Naive thymus-derived CD8-positive, alpha-beta T cell (primary cell): Measurements from ENCODE around the gene PNLIP. TPM values are rescaled to one million over a fixed set of nuclear protein-coding genes. Genes with fewer than 3 reads are reported as not detected.

Experiments used
- ATAC-seq, 2 donors: fragments of 150-1000 bp; cut with Tn5 transposase in 1 of 2; sonication (Bioruptor Pico), chemical (Tn5 transposase) in 1 of 2; 1 replicate in 1 of 2; 2 replicates in 1 of 2; pipeline ENCODE4 v1.10.0; 2021; ENCODE audit warnings: mild to moderate bottlenecking in 2 of 2, moderate library complexity in 2 of 2
- POLR2A ChIA-PET: fragments of 350-600 bp; sonication (Branson Sonifier 250); formaldehyde crosslinking; loops from one replicate; lab custom pipeline; 2021; ENCODE audit warnings: antibody characterized with exemption; lab: Charles Lee
- DNase-seq, 10 donors: peaks; one replicate each; pipeline versions ENCODE4 v3.0.0 to v3.0.0-alpha.2; 2020 to 2022
- H3K27ac Mint-ChIP-seq, 10 donors: one replicate each; pipeline ENCODE4 v1.8.0; 2020 to 2022; ENCODE audit warnings: mild to moderate bottlenecking in 10 of 10, mixed read lengths in 10 of 10, moderate library complexity in 4 of 10, inconsistent platforms in 1 of 10
- H3K27me3 Mint-ChIP-seq, 5 donors: one replicate each; pipeline ENCODE4 v1.8.0; 2021 to 2022; ENCODE audit warnings: mixed read lengths in 5 of 5
- H3K36me3 Mint-ChIP-seq, 3 donors: one replicate each; pipeline ENCODE4 v1.8.0; 2020 to 2022; ENCODE audit warnings: mixed read lengths in 3 of 3, mild to moderate bottlenecking in 2 of 3, inconsistent platforms in 1 of 3
- H3K4me1 Mint-ChIP-seq, 4 donors: one replicate each; pipeline ENCODE4 v1.8.0; 2021 to 2022; ENCODE audit warnings: mixed read lengths in 4 of 4
- H3K4me3 Mint-ChIP-seq, 10 donors: one replicate each; pipeline ENCODE4 v1.8.0; 2020 to 2022; ENCODE audit warnings: mild to moderate bottlenecking in 10 of 10, mixed read lengths in 10 of 10, moderate library complexity in 6 of 10, inconsistent platforms in 1 of 10
- H3K9me3 Mint-ChIP-seq, 9 donors: one replicate each; pipeline ENCODE4 v1.8.0; 2020 to 2022; ENCODE audit warnings: mixed read lengths in 9 of 9, mild to moderate bottlenecking in 3 of 9, inconsistent platforms in 1 of 9, moderate library complexity in 1 of 9
- polyA plus RNA-seq, 3 donors: library from polyadenylated mRNA; unstranded; fragments of 300-500 nt; fragmentation: Illumina TruSeq; gene quantifications; one replicate each; pipeline ENCODE4 v1.2.3, GENCODE V29; 2021
- total RNA-seq, 8 experiments: library from RNA in 2 of 8; stranded (reverse) in 2 of 8; gene quantifications; one replicate each; pipeline ENCODE4 v1.2.3 and lab custom pipeline; 2021 to 2026

Gene PNLIP
- total and polyA plus RNA-seq, 5 experiments from 2014 or later = not detected

DNA sequence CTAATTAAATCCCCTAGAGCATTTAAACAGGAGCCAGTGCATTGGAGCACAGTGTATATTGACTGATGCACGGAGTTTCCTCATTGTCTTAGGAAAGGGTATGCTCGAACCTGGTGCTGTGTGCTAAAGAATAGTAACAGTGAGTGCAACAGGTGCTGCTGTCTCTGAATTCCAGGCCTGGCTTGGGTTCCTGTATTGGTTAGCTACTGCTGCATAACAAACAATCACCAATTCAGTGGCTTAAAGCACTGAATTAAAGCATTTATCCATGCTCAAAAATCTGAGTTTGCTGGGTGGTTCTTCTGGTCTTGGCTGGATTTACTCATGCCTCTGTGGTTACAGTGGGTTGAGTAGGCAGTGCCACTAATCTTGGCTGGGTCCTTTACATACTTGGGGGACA lies 43.3 kb downstream of the PNLIP start:
- POLR2A ChIA-PET = no interaction called here
- Mint-ChIP-seq H3K27me3 (peaks cover 0 to 19% (median 2%) of the 10 kb centered on the region in 5 donors), H3K4me1 (no peaks in the 10 kb centered on the region), H3K27ac (no peak overlapping the region), H3K9me3 (peaks cover 0 to 8% (median 0%) of the 10 kb centered on the region in 9 donors), H3K4me3 (no peak overlapping the region), H3K36me3 (no peaks in the 10 kb centered on the region)
- no peak for DNase-seq
- ATAC-seq = no peak

- Mint-ChIP-seq H3K36me3 (no peaks in the 10 kb centered on the region), H3K4me3 (no peak overlapping the region), H3K27me3 (peaks cover 0 to 19% (median 2%) of the 10 kb centered on the region in 5 donors), H3K9me3 (peaks cover 0 to 8% (median 0%) of the 10 kb centered on the region in 9 donors), H3K27ac (no peak overlapping the region), H3K4me1 (no peaks in the 10 kb centered on the region)
- no peak for DNase-seq
- ATAC-seq = no peak
- POLR2A ChIA-PET = no interaction called here
Measured at GRCh38 chr10:116589926-116590325, 44.2 kb downstream of the PNLIP start.

DNA sequence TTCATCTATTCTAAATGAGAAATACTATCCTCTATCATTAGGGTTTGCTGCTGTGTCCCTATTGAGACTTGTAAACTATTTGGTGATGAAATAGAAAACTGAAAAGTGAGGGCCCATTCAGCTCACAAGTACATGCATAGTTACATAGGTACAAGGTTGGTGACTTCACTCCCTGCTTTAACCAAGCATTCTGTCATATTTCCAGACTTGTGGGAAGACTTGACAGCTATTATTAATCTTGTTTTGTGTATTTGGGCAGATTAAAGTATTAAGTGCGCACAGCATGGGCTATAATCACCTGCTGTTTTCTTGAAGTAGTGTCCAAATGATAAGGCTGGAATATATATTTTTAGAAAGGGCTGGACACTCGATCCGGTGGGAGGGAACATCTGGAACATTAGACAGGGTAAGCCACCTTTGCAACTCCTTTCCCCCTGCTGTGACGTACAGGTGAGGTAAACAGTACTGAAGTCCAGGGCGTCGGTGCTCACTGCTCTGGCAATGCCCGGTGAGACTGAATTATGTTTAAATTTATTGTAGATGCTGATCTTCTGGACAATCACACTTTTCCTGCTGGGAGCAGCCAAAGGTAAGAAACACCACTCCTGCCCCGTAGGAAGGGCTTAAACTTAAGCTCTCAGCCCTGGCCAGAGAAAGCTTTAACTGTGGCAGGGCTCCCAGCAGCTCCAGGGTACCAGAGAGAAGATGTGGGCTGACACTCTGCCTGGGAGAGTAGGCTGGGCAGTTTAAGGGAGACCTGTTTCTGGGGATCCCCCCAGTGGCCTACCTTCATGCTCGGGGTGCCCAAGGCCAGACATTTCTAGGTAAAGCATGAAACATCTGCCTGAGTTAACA lies 45.1 kb downstream of the PNLIP start, which contains the start of gene PNLIPRP1:
Gene PNLIPRP1, plus strand, starts transcription at position 370 of the 855 bp plus-strand sequence. Its CDS starts 171 bp downstream, at position 541.
- Mint-ChIP-seq H3K27me3 (peaks cover 0 to 20% (median 4%) of the 10 kb centered on the region in 5 donors), H3K27ac (no peak within 1 kb of the TSS), H3K4me1 (no peaks in the 10 kb centered on the region), H3K4me3 (no peak within 1 kb of the TSS), H3K36me3 (no peaks in the 10 kb centered on the region), H3K9me3 (peaks cover 0 to 6% (median 0%) of the 10 kb centered on the region in 9 donors)
- DNase-seq = no peak
- POLR2A ChIA-PET = no interaction called here
- ATAC-seq = no peak

DNA sequence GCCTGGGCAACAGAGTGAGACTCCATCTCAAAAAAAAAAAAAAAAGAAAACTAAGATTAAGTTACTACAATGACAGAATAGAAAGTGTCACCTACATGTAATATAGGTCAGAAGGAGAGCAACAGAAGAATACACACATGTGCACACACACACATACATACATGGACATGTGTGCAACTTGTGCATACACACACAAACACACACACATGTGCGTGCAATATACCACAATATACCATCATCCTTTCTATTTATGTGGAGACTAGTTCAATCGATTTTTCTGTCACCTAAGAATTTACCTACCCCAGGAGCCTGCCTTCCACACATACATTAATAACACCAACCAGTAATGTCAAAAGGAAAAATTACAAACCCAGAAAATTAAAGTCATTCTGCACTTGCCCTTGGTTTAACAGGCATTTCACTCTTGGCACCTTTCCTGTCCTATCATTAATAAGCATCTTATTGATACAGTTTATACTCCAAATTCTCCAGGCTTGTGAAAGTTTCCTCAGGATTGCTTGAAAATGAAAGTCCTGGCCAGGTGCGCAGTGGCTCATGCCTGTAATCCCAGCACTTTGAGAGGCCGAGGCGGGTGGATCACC lies 47.5 kb downstream of the PNLIP start:
- Mint-ChIP-seq H3K4me3 (no peak overlapping the region), H3K9me3 (peaks cover 0 to 2% (median 0%) of the 10 kb centered on the region in 9 donors), H3K27ac (no peak overlapping the region), H3K27me3 (peaks cover 0 to 15% (median 3%) of the 10 kb centered on the region in 5 donors), H3K36me3 (no peaks in the 10 kb centered on the region), H3K4me1 (no peaks in the 10 kb centered on the region)
- no peak for DNase-seq
- ATAC-seq = no peak
- POLR2A ChIA-PET = no interaction called here

- POLR2A ChIA-PET = no interaction called here
- no peak overlapping the region for H3K4me3 Mint-ChIP-seq
- H3K36me3 Mint-ChIP-seq = no peaks in the 10 kb centered on the region
- H3K4me1 Mint-ChIP-seq = no peaks in the 10 kb centered on the region
- H3K9me3 Mint-ChIP-seq = no peaks in the 10 kb centered on the region
- no peak overlapping the region for H3K27ac Mint-ChIP-seq
- DNase-seq (no peak), ATAC-seq (no peak)
- peaks cover 0 to 15% (median 3%) of the 10 kb centered on the region in 5 donors for H3K27me3 Mint-ChIP-seq
Measured at GRCh38 chr10:116594525-116595035, 48.8 kb downstream of the PNLIP start.

DNA sequence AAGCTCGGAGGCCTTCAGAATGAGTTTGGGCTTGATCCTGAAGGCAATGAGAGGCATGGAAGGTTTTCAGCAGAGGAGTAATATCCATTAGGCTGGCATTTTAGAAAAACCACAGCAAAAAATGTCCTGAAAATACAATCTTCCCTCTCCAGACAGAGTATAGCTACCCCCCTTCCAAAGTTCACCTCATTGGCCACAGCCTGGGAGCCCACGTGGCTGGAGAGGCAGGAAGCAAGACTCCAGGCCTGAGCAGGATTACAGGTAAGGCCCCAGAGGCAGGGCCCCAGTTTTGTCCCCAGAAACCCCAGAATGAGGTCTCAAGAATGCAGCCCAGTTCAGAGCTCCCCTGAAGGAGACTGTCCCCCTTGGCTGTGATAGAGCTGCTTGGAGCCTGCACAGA lies 50.3 kb downstream of the PNLIP start:
- no peaks in the 10 kb centered on the region for H3K36me3 Mint-ChIP-seq
- H3K9me3 Mint-ChIP-seq = no peaks in the 10 kb centered on the region
- POLR2A ChIA-PET = no interaction called here
- ATAC-seq (no peak), DNase-seq (no peak)
- H3K27ac Mint-ChIP-seq = no peak overlapping the region
- H3K4me1 Mint-ChIP-seq = no peaks in the 10 kb centered on the region
- peaks cover 0 to 15% (median 3%) of the 10 kb centered on the region in 5 donors for H3K27me3 Mint-ChIP-seq
- H3K4me3 Mint-ChIP-seq = no peak overlapping the region

DNA sequence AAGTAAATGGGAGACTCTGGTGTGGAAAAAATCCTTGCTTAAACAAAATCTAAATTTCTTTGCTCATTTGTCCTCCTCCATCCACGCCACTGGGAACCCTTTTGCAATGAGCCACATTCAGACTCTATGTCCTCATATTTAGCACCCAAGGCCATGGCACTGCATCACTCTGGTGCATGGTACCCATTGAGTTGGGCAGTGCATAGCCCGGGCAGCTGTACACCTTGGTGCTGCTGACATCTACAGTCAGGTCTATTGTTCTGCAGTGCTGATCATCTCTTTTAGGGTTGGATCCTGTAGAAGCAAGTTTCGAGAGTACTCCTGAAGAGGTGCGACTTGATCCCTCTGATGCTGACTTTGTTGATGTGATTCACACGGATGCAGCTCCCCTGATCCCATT lies 51.8 kb downstream of the PNLIP start:
- no peak overlapping the region for H3K27ac Mint-ChIP-seq
- peaks cover 0 to 9% (median 3%) of the 10 kb centered on the region in 5 donors for H3K27me3 Mint-ChIP-seq
- no peaks in the 10 kb centered on the region for H3K4me1 Mint-ChIP-seq
- POLR2A ChIA-PET = no interaction called here
- no peak overlapping the region for H3K4me3 Mint-ChIP-seq
- DNase-seq (no peak), ATAC-seq (no peak)
- H3K9me3 Mint-ChIP-seq = no peaks in the 10 kb centered on the region
- H3K36me3 Mint-ChIP-seq = no peaks in the 10 kb centered on the region

DNA sequence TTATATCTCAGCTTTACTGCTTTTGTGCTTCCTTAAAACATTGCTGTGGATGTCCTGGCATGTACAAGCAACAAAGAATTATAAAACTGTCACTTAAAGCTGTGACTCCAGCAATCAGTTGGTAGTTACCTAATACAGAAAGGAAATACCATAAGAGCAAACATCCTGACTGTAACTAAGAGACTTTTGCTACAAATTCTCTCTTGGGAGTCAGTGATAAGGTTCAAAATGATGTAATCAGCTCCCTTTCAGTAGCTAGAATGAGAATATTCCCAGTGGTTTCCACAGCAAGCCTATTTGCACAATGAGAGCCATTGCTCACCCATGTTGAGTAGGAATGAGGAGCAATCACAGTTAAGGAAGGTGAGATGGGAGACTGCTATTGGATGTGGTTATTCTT lies 52.6 kb downstream of the PNLIP start:
- H3K36me3 Mint-ChIP-seq = no peaks in the 10 kb centered on the region
- no peak for ATAC-seq
- no peak for DNase-seq
- no peaks in the 10 kb centered on the region for H3K9me3 Mint-ChIP-seq
- peaks cover 0 to 8% (median 3%) of the 10 kb centered on the region in 5 donors for H3K27me3 Mint-ChIP-seq
- POLR2A ChIA-PET = no interaction called here
- no peaks in the 10 kb centered on the region for H3K4me1 Mint-ChIP-seq
- H3K27ac Mint-ChIP-seq = no peak overlapping the region
- no peak overlapping the region for H3K4me3 Mint-ChIP-seq

GRCh38 chr10:116599991-116600390 lies 54.3 kb downstream of the PNLIP start:
- no peak for ATAC-seq
- Mint-ChIP-seq H3K27ac (no peak overlapping the region), H3K4me3 (no peak overlapping the region), H3K36me3 (no peaks in the 10 kb centered on the region), H3K27me3 (peaks cover 0 to 10% (median 8%) of the 10 kb centered on the region in 5 donors), H3K4me1 (no peaks in the 10 kb centered on the region), H3K9me3 (no peaks in the 10 kb centered on the region)
- no peak for DNase-seq
- POLR2A ChIA-PET = no interaction called here

DNA sequence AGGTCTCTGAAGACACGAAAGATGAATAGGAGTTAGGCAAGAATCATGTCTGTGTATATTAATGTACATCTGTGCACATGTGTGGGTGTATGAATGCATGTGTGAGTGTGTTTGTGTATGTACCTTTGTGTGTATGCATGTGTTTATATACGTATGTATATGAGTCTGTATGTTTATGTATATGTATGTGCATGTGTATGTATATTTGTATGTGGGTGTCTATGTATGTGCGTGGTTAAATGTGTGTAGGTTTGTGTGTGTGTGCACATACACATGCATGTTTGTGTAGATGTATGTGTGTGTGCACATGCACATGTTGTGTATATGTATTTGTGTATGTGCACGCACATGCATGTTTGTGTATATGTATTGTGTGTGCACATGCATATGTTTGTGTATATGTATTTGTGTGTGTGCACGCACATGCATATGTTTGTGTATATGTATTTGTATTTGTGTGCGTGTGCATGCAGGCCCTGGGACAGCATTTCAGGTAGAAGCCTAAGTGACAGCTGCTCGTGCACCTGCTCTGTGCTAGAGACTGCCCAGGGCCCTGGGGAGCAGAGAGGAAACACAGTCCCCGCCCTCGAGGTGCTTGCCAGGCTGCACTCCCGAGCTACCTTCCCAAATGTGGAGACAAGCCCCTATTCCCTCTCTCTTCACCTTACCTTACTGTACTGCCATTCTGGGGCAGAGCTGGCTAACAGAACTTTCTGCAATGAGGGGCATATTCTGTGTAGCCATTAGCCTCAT lies 57.1 kb downstream of the PNLIP start:
- Mint-ChIP-seq H3K9me3 (peaks cover 0 to 4% (median 0%) of the 10 kb centered on the region in 9 donors), H3K27ac (no peak overlapping the region), H3K36me3 (no peaks in the 10 kb centered on the region), H3K4me3 (no peak overlapping the region), H3K27me3 (peaks cover 6 to 30% (median 15%) of the 10 kb centered on the region in 5 donors), H3K4me1 (no peaks in the 10 kb centered on the region)
- DNase-seq (no peak), ATAC-seq (no peak)
- POLR2A ChIA-PET = no interaction called here

DNA sequence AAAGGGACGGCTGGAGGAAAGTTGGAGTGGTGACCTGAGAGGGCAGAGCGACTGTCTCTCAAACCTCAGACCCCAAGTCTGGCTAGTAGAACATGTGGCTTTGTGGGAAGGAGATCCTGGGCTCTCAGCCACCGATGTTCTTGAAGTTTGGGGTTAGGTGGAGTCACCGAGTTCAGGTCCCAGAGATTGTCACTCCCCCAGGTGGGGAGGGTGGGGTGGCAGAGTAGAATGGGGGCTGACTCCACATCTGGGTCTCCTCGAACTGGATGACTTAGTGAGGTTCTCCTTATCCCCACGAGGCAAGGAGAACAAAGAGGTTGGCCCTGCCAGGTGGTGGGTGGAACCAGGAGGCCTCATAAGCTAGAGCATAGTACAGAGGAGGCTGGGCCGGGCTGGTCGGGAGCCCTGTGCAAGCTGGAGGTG lies 60.3 kb downstream of the PNLIP start:
- POLR2A ChIA-PET = no interaction called here
- DNase-seq = no peak
- H3K36me3 Mint-ChIP-seq = no peaks in the 10 kb centered on the region
- peaks cover 17 to 55% (median 38%) of the 10 kb centered on the region in 5 donors for H3K27me3 Mint-ChIP-seq
- no peak overlapping the region for H3K27ac Mint-ChIP-seq
- peaks cover 0 to 2% (median 0%) of the 10 kb centered on the region in 4 donors for H3K4me1 Mint-ChIP-seq
- H3K4me3 Mint-ChIP-seq = no peak overlapping the region
- no peak for ATAC-seq
- H3K9me3 Mint-ChIP-seq = peaks cover 0 to 7% (median 0%) of the 10 kb centered on the region in 9 donors

DNA sequence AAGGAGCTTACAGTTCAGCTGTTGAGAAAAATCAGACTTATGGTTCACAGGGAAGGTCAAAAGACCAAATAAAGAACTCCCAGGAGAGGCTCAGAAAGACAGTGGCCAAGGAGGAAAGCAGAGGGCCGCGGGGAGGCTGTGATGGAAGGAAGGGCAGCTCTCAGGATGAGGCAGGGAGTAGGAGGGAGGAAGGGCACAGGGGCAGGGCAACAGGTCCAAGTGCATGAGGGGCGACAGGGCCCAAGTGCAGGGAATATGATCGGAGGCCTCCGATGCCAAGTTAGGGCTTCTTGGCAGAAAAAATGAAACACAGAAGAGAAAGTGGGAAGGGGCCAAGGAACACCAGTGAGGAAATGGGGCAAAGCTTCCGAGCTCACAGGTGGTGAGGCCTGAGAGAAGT lies 61.6 kb downstream of the PNLIP start:
- H3K27ac Mint-ChIP-seq = no peak overlapping the region
- no peaks in the 10 kb centered on the region for H3K36me3 Mint-ChIP-seq
- H3K4me1 Mint-ChIP-seq = peaks cover 0 to 2% (median 0%) of the 10 kb centered on the region in 4 donors
- no peak for ATAC-seq
- H3K27me3 Mint-ChIP-seq = peaks cover 17 to 61% (median 38%) of the 10 kb centered on the region in 5 donors
- H3K4me3 Mint-ChIP-seq = no peak overlapping the region
- peaks cover 0 to 7% (median 0%) of the 10 kb centered on the region in 9 donors for H3K9me3 Mint-ChIP-seq
- POLR2A ChIA-PET = no interaction called here
- DNase-seq = no peak
